RPMI8226 (cell line): ENCODE measurements around the gene SLC28A3.
A peak's percentile ranks its signal among the peaks of the same experiment; 100 is the strongest.

ENCODE experiments used
- DNase-seq: peaks from one replicate; pipeline ENCODE4 v3.0.0-alpha.2; 2015

Gene SLC28A3

DNA sequence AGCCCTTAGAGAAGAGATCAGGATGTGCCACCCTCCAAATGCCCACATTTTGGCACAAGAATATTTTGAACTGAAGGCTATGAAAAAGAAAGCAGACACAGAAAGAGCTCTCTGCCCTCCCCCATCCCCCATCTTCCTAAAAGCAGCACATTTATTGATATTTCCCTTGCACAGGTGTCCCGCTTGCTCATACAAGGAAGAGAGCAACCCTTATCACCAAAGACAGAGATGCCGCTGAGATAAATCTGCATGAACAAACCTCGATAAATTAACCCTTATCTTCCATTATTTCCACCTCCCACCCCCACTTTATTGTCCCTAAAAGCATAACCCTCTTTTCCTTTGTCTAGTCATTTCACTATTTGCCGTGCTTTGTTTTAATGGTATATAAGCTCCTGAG, 1.8 kb downstream of the SLC28A3 start:
- no peak for DNase-seq

DNA sequence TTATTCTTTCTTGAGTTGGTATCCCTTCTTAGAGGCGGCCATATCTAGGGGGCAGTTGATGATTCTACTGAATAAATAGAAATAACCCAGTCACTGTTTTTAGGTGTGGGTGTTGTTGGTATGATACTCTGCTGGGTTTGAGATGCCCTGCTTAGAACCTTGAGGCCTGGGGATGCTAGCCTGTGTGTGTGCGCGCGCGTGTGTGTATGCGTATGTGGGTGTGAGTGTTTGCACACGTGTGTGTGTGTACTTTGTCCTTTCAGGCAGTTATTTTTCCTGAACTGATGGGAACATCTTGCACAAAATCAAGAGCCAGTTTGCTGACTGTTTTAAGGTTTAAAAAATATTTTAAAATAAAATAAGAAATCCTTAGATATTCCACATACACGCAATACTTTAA, 3.3 kb downstream of the SLC28A3 start:
- no peak for DNase-seq

DNA sequence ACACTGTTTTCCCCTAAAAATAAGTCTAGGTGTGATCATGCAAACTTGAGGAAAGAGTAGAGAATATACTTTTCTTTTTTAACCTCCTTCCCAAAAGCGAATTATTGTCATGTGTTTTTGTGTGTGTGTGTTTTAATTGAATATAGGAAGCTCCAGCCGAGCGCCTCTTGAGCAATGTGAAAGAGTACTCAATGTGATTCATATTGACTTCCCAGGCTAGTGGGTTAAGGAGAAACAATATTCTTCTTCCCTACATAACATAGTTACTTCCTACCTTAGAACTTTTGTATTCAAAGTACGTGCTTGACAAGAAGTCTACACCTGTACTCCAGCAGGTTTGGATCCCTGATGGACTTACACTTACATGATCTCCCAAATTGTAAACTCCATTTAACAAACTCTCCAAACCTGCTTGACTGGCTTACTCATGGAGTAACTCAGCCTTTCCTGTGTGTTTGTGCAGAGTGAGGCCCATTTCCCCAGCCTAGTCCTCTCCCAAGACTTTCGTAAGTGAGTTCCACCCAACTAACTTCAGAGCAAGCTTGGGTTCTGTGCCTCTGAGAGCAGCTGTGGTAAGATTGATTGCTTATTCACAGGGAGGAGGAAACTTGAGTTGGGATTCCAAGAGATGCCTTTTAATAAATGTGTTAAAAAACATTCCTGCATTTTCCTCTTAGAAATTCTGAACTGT, 9.3 kb downstream of the SLC28A3 start:
- no peak for DNase-seq

DNA sequence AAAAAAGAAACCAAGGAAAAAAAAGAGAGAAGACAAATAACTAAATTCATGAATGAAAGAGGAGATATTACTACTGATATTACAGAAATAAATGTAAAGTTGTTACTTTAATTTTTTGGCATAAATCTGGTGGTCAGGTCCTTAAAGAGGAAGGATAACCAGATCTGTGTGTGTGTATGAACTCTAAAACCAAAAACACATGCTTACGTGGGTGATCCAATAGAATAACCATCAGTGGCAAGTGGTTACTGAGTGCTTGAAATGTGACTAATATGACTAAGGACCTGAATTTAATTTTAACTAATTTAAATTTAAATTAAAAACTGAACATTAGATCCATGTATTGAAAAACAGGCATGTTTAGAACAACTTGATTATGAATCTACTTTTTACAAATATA, 10.3 kb downstream of the SLC28A3 start:
- DNase-seq: no peak

DNA sequence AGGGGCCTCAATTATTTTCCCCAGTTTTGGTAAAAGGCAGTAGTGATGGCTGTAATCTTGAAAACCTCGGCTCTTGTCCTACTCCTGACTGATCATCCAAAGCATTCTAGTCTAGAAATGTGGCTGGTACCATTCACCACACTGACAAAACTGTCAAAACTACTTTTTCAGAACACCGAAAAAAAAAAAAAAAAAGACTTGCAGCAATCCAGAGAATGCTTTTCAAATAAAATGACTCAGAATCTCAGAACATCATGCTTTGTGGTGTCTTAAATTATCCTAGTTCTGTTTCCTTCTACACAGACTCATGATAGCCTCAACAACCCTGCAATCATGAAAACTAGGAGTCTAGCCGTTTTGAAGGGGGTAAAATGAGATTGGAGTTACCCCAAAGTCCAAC, 13.4 kb downstream of the SLC28A3 start:
- DNase-seq: no peak

DNA sequence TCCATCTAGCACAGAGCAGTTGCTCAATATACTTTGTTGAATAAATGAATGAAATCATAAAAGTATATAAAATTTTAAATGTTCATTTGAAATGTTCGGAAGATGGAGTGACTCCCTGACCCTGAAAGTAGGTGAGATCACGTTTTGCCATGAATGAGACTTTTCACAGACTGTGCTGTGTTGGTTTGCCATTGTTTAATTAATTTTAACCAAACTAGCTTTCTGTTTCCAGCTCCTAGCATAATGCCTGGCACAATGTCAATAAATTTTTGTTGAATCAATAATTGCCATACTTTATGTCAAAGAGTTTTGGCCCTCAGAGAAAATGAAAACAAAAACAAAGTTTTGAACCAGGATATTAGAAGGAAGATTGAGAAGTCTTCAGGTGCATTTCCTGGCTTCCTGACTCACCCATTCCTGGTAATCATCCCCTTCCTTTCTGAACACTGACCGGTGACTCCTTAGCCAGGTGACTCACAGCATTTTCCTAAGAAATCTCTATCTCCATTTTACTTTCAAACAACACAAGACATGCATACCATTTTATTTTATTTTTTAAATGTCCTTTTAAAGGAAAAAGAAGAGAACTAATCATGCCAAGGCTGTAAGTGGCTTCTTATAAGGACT, 15.1 kb downstream of the SLC28A3 start:
- no peak for DNase-seq

DNA sequence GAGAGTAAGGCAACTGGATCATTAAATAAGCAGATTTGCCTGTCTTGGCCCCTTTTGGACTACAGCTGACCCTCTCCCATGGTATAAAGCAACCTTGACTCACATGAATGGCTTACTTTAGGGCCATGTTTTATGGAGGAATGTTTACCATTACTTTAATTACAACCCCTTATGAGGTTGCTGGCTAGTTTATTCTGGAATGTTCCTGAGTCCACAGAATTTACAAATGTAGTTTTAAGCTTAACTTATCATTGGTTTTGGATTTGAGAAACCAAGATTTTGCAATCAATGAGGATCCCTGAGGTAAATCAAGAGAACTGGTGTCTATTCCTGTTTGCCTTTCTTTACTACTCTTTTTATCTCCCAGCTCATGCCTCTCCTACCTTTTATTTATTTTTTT, 15.7 kb downstream of the SLC28A3 start:
- no peak for DNase-seq

DNA sequence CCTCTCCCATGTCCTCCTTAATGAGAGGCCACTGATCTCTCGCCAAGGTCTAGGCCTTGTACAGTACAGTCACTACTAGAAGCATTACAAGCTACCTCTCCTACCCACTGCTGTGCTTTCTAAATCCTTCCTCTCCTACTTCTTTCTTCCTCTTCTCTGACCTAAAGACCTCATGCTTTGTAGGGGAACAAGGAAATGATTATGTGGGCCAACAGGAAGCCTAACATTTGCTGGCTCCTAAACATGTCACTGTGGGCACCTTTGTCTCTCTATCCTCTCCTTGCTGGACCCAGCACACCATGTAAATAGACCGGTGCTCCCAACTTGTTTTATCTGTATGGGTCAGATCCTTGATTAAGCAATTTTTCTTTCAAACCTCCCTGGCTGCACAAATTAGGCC, 16.7 kb downstream of the SLC28A3 start:
- no peak for DNase-seq

DNA sequence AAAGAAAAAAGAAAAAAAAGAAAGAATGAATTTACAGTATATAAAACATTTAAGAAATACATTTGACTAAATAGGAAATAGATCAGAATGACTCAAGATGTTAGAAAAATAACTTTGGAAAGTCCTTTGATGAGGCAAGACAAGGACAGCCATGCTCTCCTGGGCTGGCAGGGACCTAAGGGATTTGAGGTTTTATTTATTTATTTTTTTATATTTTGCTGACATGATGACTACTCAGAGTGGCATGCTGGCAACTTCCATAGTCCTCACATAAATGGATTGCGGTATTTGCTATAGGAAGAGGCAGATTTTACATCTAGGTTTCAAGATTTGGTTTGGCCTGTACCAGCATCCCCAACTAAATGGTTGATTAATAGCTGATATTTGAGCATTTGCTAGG, 17.7 kb downstream of the SLC28A3 start:
- no peak for DNase-seq

DNA sequence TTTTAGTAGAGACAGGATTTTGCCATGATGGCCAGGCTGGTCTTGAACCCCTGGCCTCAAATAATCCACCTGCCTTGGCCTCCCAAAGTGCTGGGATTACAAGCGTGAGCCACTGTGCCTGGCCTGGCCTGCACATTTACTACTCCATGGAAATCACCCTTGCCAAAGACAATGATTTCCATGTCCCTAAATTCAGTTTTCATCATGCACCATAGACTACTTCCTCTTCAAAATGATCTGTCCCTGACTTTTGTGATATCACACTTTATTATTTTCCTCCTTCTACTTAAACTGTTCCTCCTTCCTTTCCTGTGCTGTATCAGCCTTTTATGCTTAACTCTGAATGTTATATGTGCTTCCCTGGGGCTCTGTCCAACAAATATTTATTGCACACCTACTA, 20.3 kb downstream of the SLC28A3 start:
- no peak for DNase-seq

DNA sequence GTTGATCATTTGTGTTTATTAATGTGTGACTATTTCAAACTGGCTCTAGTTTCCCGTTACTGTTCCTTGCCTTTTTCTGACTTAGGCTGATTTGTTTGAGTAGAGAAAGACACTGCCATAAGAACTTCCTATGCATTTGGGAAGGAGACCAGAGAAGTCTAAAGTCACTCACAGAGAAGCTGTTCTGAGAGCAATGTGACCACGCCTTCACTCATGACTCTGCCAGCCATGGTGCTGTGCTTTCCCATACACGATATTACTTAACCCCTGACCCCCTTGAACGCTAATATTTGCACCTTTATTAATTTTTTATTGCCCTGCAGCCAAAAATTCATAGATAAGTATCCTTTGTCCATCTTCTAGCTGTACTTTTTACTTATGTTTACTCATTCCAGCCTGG, 20.9 kb downstream of the SLC28A3 start:
- DNase-seq: no peak

DNA sequence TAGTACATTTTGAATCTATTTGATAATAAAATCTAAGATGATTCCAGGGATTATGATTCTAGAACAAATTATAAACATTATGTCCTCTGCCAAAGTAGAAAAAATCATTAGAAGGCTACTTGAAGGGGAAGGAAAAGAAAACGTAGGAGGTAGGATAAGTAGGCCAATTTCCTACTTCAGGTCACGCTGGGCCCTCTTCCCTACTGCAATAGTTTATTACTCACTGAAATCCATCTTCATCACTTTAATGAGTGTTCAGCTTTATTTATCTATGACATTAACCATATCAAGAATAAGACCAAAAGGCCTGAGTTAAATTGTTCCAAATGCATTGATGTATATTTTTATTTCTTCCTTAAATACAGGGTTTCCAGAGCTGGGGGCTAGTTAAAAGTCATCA, 21.6 kb downstream of the SLC28A3 start:
- DNase-seq: no peak

DNA sequence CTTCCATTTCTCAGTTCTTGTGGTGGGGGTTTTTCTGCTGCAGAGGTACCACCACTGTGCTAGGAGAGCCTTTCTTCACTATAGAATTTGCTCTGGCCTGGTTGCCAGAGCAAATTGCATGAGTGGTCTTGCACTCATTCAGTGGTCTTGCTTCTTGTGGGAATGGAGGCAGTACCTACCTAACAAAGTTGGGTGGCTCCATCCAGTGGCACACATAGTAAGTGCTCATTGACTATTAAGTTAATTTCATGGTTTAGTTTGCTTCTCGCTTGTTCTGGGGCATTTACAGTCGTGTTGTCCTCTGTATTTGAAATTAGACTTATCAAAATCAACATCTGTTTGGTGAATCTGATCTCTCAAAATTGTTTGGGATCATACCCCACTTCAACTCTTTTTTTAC, 23.0 kb downstream of the SLC28A3 start:
- no peak for DNase-seq

DNA sequence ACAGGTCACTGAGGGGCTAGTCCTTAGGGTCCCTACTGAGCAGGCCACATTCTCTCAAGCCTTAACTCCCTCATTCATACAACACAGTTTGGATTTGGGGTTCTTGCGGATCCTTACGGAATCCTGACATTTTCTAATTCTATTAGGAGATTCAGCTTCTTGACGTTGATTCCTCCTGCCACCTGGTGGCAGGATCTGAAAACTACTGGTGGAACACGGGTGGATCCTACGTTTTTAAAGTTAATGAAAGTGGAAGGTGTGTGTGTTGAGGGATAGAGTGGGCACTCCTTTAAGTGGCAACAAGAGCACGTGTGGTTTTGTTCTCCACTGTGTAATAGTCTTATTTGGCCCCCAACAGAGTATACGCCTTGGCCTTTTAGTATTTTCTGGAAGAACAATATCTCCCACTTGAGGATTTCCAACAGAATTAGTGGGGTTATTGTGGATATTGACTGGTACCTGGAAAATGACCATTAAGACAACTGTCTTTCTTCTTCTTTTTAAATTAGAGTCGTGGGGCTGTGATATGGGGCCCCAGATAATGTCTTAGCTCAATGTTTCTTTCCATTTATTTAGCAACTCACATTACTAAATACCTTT, 25.2 kb downstream of the SLC28A3 start:
- DNase-seq: peak; percentile 50

DNA sequence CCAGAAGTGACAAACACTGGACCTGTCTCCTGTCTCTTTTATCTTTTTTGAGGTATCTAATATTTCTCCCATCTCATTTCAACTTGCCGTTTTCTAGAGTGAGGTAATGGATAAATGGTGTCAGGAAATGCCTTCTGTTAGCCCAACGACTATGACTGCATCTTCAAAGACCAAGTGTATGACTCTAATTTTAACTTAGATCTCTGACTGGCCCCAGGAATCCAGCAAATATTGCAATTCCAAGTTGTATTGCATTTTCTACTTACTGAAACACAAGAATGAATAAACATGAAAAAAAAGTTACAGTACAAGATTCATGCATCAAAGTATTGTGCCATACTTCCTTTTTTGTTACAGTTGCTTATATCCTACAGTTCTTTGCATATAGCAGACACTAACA, 26.3 kb downstream of the SLC28A3 start:
- DNase-seq: no peak

DNA sequence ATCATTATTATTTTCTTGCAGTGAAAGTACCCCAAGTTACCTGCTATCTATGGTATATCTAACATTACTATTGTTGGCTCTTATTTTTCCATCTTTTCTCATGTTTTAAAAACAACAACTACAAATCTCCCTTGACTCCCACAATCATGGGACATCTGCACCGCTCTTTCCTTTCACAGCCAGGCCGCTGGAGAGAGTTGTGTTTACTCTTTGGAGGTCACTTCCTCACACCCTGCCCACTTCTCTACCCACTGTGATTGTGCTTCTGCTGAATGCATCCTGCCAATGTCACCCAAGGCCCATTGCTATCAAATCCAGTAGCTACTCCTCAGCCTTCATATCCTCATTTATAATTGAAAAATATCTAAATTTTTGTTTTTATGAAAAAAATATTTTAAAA, 29.7 kb downstream of the SLC28A3 start:
- no peak for DNase-seq

DNA sequence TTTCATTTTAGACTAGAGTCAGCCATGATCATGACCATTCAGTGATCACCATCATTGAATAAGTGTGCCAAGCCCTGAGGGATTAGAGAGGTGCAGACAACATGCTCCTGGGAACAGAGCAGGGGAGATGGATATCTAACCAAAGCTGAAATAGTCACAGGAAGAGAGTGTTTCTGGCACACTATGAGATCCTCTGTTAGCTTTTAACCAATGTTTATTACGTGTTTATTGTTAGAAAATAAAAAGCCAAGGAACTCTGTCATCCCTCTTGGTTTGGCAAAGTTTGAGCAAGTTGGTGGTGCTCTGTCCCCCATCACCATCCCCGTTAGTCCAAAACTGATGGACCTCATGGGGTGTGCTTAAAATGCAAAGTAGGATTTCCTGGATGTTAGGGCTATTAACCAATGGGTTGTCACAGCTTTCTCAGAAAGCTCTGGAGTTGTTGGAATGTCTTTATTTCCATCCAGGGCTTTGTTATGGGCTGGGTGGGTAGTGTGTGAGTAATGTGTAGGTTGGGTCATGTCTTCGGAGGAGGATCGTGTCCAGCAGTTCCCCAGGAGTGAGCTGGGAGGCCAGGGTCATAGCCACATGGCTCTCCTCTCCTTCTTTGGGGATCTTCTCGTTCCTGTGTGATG, 34.9 kb downstream of the SLC28A3 start:
- no peak for DNase-seq

DNA sequence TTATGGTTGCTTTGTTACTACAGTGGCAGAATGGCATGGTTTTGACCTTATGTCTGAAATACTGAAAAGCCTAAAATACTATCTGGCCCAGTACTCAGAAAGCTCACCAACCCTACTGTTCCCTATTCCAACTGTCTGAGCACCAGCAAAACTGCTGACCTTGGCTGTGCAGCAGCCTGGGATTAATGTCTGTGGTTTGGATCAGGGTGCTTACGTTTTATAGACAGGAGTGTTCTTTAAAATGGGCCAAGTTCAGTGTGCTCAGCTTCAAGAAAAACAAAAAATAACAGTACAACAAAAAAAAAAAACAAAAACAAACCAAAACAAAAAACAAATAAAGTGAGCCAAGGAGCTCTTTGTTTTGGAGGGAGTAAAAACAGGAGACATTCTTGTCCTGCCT, 36.4 kb downstream of the SLC28A3 start:
- DNase-seq: no peak

DNA sequence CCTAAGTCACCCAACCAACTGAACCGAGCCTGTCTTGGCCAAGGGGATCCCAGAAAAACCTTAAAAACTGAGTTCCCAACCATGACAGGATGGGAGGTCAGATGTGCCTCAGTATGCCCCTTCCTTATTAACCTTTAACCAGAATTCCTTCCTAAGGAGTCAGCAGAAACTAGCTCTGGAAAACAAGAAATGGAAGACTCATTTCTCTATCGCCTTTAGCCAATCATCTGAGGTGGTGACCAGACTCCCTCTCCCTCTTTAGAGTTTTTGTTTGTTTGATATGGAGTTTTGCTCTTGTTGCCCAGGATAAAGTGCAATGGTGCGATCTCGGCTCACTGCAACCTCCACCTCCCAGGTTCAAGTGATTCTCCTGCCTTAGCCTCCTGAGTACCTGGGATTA, 37.5 kb downstream of the SLC28A3 start:
- no peak for DNase-seq

DNA sequence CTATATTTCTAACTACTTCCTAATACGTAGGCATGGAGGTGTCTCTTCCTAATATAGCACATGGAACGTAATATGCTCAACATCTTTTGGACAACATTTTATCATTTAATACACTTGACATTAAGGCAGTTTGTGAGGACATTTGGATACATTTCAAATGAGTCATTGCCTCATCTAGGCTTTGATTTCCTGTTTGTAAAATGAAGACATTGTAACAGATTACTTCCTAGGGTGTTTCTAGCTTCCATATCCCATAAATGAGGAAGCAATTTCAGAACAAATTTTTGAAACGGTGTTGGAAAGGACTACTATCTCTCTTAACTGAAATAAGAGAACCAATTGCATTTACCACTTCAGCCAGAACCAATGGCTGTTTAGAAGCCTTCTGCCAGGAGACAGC, 38.7 kb downstream of the SLC28A3 start:
- no peak for DNase-seq

DNA sequence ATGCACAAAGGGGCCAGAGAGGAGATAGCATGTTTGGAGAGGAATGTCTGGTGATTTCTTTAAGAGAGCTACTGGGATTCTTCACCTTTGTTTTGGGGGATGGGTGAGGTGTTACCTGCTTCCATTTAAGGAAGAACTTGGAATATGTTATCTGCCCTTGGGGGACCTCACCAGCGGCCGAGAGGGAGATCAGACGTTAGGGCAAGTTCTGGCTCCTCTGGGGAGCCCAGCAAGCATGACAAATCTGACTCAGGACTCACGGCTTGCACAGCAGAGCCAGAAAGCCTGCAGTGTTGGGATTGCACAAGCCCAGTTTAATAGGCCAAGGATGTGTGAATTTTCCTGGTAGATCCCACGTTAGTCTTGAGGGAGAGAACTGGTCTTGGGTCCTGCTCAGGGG, 40.3 kb downstream of the SLC28A3 start:
- no peak for DNase-seq

DNA sequence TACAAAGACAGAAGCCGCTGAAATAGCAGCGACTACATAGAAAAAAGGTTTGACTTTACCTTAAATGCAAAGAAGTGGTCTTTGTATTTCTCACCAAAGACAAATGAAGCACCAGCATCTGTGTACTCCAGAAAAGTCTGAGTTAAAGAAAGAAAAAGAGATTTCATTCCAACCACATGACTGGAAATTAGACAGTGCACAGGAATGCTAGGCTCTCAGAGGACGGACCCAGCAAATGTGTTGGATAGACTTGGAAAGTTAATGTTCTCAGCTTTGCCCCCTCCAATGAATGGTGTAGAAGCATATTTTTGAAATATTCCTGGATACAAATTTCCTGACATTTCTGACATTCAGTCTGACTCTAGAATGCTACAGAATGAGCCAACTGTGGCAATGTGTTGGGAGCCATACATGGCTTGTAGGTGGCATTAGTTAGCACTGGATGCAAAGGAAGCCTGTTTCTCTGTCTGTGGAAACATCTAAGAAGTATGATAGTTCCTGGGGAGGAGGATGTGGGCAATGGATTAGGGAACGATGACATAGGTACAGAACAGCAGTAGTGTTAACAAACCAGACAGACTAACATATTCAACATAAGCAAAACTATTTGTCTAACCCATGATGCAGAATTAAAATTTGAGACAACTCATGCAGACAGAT, 43.3 kb downstream of the SLC28A3 start:
- DNase-seq: no peak

DNA sequence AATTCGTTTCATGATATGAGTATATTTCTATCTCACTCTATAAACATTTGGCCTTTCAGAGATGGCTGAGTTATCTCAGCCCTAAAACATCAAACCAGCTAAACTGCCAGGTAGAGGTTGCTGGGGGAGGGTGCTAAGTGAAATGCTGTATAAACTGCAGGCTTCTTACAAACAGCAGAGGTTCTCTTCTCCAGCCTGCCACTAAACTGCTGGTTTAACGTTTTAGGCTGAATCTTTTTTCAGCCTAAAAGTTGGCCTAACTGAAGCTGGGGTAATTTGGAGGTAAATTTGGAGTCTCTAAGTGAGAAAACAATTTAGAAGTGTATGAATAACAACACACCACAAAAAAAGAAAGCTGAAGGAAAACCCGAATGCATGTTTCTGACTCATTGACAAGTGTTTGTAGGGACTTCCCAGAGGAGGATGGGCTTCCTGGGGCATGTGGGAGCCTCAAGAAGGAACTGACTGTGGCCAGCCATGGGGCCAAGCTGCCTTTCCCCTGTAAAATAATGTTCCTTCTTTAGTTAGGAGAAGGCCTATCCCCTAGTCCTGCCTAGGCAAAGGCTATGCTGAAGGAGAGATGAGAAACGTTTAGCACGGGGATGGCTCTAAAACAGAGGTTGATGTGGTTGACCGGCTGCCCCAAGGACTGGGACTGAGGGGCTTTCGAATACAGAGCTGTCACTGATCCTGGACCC, 44.3 kb downstream of the SLC28A3 start:
- no peak for DNase-seq
